Stimulated activated CD4-positive, alpha-beta T cell treated with anti-CD3 and anti-CD28 coated beads, TNF-alpha, amount 100 ng/mL, for 4 hours (primary cell): ENCODE data around the gene KRTAP10-10.
A peak's percentile ranks its signal among the peaks of the same experiment; 100 is the strongest.
"Not testable (repeated sequence)": the region's sequence is repeated elsewhere in the genome, so short reads cannot be mapped to it uniquely, and the experiment has no call there.

Experiments used
- DNase-seq, 3 experiments: peaks; one replicate each; pipeline ENCODE4 v3.0.0-alpha.2; 2020; ENCODE audit warnings: low read depth in 3 of 3

KRTAP10-10 gene

DNA sequence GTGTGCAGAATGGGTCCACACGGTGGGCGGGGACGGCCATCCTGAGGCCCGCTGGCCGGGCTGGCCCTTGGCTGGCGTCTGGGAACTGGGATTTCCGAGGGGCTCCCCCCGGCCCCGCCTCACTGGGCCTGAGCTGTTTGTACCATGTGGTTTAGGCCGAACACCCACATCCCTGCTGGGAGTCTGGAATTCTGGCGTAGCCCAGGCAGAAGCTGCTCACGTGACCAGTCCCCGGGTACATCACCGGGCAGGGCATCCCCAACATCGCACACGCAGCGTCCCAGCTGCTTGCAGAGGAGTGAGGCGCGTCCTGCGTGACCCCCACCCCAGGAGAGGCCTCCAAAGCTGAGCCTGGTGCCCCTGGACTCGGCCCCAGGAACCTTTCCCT, 34.7 kb upstream of the KRTAP10-10 start:
- no peak for DNase-seq

DNA sequence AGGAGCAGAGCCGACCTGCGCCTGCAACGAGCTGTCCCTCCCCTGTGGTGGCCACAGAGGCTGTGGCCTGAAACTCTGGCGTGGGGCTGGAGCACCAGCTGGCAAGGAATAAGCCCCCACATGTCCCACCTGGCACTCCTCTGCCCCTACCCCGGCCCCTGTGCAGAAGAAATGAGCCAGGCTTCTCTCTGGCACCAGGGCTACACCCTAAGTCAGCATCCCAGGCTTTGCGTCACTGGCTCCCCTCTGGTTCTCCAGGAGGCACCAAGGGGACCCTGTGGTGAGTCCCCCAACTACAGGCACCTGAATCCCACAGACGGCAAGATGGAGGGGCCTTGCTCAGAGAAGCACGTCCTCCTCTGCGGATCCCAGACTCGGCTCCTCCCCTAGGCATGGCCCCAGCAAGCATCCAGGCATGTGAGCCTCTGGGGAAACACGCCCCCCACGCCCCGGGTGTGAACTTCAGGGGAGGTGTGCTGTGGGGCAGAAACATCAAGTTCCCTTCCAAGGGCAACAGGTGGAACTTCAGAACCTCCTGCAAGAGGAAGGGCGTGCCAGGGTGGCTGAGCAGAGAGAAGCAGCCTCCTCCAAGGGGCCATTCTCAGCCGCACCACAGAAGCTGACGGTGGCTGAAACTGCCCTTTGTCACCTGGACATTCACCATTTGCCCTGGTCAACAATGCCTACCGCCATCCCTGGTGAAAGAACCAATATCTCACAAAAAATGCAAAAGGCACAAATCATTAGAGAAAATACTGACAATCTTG, 33.9 kb upstream of the KRTAP10-10 start:
- no peak for DNase-seq

DNA sequence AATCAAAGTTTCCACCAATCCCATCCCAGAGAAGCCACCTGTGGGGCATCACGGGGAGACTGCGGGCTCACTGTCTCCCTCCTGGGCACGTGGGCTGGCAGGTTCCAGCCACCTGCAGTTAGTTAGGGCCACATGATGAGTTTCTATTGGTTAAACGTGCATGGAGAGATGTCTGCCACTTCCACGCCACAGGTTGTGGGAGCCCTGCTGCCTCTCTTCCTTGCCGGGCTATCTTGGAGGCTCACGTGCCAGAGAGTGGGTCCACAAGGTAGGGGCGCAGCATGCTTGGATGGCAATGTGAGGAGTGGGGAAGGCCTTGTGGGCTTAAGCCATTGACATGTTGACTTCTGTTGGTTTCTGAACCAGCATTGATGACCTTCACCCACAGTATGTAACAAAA, 33.2 kb upstream of the KRTAP10-10 start:
- DNase-seq, result no peak

DNA sequence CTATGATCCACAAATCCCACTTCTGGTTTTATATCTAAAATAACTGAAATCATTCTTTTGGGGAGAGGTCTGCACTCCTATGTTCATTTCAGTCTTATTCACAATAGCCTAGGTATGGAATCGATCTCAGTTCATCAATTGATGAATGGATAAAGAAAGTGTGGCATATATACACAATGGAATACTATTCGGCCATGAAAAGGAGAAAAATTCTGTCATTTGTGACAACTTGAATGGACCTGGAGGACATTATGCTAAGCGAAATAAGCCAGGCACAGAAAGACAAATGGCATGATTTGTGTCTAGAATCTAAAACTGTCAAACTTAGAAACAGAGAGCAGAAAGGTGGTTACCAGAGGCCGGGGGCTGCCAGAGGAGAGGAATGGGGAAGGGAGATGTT, 30.7 kb upstream of the KRTAP10-10 start:
- DNase-seq, result no peak

DNA sequence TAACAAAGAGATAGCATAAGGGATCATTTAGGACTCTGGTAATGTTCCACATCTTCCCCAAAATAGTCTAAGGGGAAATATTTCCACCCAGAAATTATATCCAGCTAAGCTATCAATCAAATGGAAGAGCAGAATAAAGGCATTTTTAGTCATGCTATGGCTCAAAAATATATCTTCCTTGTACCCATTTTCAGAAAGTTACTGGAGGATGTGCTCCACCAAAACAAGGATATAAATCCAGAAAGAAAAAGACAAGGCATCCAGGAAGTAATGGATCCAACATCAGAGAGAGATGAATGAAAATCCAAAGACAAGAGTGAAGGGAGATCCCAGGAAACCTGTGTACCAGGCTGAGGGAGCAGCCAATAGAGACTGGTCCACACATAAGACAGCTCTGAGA, 28.0 kb upstream of the KRTAP10-10 start:
- no peak for DNase-seq

DNA sequence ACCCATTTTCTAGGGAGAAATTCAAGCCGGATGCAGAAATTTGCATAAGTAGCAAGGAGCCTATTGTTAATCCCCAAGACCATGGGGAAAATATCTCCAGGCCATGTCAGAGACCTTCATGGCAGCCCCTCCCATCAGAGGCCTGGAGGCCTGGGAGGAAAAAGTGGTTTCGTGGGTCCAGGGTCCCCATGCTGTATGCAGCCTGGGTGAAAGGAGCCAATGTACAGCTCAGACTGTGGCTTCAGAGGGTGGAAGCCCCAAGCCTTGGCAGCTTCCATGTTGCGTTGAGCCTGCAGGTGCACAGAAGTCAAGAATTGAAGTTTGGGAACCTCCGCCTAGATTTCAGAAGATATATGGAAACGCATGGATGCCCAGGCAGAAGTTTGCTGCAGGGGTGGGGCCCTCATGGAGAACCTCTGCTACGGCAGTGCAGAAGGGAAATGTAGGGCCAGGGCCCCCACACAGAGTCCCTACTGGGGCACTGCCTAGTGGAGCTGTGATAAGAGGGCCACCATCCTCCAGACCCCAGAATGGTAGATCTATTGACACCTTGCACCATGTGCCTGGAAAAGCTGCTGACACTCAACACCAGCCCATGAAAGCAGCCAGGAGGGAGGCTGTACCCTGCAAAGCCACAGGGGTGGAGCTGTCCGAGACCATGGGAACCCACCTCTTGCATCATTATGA, 26.9 kb upstream of the KRTAP10-10 start:
- DNase-seq, result not testable (repeated sequence)

DNA sequence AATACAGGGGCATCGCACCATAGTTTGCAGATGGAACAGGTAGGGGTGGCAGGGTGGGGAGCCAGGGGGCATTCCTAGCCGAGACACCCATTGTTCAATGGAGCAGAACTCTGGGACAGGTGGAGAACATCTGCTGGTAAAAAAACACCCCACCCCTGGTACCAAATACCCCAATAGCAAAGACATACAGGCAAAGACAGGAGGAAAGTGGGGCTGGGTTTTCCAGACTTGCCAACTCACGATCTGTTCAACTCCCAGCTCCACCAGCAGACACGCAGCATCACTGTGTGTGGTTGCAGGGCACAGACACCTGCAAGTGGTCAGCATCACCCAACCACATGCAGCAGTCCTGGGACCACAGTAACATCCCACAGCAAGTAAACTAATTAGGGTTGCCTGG, 25.6 kb upstream of the KRTAP10-10 start:
- no peak for DNase-seq

DNA sequence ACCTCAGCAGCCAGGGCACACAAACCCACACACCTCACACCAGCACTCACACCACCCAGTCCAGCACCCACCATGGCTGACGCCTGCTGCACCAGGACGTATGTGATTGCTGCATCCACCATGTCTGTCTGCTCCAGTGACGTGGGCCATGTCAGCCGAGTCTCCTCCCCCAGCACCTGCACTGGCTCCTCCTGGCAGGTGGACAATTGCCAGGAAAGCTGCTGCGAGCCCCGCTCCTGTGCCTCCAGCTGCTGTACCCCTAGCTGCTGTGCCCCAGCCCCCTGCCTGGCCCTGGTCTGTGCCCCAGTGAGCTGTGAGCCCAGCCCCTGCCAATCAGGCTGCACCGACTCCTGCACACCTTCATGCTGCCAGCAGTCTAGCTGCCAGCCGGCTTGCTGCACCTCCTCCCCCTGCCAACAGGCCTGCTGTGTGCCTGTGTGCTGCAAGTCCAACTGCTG, 25.1 kb upstream of the KRTAP10-10 start, which contains the start of gene KRTAP10-8:
TSS of gene KRTAP10-8 (plus strand) at position 51 of the 458 bp plus-strand sequence. CDS start at position 73, 22 bp downstream.
- no peak for DNase-seq

DNA sequence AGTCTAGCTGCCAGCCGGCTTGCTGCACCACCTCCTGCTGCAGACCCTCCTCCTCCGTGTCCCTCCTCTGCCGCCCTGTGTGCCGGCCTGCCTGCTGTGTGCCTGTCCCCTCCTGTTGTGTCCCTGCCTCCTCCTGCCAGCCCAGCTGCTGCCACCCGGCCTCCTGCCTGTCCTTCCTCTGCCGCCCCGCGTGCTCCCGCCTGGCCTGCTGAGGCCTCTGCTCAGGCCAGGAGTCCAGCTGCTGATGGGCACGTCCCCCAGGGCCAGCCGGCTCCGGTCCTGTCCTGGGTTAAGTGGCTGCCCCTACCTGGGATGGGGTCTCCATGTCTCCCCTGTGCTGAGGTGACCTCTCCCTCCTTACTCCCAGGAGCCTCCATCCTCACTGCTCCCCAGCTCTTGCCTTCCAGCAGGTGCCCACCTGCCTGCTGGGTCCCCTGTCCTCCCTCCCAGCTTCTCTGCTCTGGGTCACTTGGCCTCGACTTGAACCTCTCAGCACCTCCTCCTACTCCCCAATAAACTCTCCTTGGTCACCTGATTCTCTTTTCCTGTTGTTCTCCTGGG, 24.4 kb upstream of the KRTAP10-10 start:
- no peak for DNase-seq

DNA sequence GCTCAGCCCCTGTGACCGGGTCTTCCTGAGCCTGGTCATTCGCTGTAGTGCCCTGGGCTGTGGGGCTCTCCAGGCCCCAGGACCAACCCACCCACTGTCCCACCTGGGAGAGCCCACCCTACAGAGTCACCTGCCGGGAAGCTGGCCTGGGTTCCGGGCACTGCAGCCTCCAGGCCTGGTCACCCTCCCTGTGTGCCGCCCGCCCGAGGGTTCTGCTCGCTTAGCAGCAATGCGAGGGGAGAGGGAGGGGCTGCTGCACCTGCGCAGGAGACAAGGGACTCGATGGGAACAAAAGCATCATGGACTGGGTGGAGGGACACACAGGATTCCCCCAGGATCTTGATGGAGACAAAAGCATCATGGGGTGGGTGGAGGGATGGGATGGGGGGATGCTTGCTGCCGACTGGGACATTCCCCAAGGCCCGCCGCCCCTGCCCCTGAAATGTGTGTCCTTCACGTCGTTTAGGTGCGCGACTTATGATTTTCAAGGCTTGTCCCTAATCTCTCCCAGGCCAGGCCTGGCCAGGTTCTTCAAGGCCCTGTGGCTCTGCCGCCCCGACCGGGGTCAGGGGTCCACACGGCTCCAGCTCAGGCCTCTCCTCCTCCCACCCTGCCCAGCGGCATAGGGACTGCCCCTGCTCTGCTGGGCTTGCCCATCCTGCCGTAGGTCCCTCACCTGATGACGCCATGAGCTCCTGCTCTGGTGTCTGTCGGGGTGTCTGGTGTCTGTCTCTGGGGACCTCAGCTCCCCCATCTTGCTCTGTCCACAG, 23.6 kb upstream of the KRTAP10-10 start:
- no peak for DNase-seq

DNA sequence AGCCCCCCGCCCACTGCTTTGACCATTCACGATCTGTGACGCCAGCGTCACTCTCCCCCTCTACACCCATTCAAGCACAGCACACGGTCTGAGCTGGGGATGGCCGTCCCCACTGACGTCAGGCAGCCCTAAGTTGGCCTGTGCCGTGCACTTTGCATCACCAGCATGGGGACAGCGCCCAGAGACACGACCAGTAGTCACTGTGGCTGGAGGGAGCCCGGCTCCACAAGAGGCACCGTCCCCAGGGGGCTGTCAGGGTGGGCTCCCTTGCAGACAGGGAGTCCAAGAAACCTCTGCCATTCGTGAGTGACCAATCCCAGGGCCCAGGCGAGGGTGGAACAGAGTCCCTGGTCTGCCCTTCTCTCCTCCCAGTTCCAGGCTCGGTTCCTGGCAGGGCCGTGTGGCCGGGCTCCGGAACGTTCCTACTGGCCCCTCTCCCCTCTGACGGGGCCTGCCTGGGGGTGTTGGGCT, 23.0 kb upstream of the KRTAP10-10 start:
- no peak for DNase-seq

DNA sequence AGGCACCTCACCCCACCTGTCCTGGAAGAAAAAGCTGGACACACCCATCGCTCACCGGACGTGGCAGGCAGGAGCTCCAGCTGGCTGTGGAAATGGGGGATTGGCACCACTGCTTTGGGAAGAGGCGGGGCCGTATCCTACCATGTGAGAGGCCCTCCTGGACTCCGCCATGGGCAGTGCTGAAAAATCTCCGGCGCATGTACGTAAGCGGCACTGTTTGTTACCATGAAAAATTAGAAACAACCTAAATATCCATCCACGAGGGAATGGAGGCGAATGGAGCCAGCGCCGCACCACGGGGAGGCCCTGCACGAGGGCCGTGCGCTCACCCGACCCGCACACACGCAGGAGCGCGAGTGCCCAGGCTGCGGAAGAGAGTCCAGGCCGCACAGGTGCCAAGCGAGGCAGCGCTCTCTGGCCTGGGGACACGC, 22.2 kb upstream of the KRTAP10-10 start:
- DNase-seq, result no peak

DNA sequence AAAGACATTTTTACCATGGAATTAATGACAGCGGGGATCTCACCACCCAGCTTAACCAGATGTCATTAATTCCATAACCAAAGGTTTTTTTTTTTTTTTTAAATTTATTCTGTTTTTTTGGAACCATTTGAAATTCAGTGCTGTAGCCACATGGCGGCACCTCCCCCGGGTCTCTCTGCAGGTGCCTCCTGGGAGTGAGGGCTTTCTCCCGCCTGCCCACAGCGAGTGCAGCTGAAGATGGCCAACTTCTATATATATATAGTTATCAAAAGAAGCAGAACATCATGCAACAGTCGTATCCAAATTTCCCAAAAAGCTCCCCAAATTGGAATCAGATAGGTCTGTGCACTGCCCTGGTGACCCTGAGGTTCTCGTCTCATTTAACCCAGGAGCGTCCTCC, 21.7 kb upstream of the KRTAP10-10 start:
- no peak for DNase-seq

DNA sequence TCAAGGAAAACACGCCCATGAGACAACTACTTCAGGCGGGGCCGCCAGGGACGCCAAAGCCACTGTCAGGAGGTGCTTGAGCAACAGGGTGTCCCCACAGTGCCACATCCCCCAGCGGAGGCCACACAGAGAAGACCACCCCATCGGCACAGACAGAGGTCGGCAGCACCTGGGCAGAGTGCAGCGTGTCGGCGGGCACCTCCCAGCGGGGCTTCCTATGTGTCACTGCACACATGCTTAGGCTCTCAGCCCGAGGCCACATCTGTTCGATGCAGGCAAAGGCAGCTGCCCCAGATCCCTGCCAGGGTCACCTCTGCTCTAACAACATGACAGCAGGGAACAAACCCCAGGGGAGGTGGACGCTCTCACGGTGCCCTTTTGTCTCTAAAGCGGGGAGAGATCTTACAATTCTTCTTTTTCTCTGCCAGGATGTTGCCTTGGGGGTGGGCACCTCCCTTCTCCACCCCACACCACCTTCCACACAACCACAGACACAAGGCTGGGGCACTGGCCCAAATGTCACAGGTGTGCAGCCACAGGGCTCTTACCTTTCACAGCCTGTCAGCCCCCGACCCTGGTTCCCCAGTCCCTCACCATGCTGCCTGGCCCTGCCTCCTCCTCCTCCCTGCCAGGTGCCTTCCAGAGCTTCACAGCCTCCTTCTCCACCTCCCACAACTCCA, 21.1 kb upstream of the KRTAP10-10 start:
- no peak for DNase-seq

DNA sequence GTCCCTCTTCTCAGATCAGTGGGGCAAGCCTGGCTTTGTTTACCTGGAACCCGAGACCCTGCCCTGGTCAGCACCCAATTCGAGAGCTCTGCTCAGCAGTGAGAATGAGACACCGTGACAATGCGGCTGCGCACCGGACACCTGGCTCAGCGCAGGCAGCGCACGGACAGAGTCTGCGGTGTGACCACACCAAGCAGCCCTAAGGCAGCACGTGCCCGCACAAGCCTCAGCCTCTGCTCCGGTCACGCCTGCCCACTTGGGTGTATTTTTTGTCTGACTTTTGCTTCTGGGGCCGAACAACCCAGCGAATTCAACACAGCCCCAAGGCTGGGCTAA, 20.6 kb upstream of the KRTAP10-10 start:
- DNase-seq, result no peak

DNA sequence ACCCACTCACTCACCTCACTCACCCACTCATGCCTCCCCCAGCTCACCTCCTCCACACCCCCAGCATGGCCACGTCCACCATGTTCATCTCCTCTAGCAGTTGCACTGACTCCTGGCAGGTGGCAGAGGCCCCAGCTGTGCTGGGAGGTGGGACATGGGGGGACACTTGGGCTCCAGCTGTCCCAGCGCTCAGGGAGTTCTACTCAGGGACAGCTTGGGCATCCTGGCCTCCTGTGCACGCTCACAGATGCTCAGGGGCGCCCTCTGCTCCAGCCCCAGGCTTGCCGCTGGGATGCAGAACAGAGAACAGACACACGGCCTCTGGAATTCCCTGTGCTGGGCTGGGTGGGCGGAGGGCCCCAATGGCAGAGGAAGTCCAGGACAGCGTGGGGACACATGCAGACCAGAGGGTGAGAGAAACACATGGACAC, 20.1 kb upstream of the KRTAP10-10 start:
- no peak for DNase-seq

DNA sequence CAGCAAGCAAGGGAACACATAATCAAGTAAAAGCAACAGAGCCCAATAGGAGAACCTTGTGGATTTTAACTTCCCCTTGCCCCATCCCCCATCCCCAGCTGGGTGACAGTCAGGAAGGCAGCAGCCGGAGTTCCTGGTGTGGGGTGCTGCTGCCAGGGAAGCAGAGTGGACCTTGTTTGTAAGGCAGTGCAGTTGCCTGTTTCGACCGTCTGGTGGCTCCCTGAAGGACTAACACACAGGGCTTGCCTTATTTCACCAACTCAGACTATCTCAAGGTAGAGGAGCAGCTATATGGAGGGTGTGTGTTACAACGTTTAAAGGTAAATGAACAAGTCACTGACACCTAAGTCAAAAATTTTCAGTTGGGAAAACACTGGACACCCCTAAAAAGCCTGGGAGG, 18.7 kb upstream of the KRTAP10-10 start:
- no peak for DNase-seq

DNA sequence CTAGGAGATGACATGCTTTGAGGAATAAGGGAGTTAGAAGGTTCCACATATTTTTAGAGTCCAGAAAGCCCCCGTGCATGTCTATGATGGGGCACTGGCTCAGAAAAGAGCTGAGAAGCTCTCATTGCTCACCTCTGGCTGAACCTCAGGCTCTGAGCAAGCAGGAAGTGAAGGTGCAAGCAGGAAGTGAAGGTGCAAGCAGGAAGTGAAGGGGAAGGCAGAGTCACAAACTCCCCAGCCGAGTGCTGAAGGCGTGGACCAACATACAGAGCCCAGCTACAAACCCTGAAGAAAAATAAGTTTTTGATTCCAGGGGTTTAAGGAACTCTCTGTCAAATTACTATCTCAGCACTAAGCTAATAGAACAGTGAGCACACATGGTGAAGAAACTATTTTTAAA, 18.2 kb upstream of the KRTAP10-10 start:
- peak; percentile 17 to 41 (median 29) for DNase-seq

DNA sequence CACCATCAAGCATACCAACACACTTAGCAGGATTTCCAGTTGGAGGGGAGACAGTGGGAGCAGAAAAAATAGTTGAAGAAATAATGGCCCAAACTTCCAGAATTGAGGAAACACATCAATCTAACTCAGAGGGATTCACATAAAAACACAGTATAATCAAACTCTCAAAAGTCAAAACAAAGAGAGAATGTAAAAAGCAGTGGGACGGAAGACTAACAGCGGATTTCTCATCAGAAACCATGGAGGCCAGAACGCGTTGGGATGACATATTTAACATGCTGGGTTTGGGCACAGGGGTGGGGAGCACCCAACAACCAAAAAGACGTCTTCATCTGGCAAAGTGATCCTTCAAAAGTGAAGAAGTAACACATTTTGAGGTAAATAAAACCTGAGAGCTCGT, 17.3 kb upstream of the KRTAP10-10 start:
- no peak for DNase-seq

DNA sequence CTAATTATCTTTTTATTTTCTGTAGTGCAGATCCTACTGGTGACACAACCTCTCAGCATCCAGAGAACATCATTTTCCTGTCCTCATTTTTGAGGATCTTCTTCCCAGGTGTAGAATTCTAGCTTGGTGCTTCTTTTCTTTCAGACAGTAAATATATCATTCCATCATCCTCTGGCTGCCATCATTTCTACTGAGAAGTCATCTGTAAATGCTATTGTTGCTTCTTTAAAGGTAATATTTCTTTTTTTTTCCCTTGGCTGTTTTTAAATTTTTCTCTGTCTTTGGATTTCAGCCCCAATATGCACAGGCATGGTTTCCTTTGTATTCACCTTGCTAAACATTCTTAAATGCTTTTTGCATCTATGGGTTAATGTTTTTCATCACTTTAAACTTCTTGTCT, 13.6 kb upstream of the KRTAP10-10 start:
- DNase-seq, result no peak

DNA sequence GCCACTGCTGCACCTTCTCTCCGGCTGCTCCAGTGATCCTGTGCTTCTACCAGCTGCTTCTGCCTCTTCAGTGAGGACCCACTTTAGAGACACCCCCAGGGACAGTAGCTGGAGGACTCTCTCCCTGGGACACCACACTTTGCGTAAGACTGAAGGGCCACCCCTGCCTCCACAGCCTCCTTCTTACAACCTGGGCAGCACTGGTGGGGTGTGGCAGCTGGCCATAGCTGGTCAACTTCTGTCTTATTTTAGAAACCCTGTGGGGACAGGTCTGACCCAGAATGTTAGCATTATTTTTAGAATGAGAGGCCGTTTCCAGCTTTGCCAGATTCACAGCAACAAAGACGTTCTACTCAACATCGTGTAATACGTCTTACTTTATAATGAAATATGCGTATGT, 11.4 kb upstream of the KRTAP10-10 start:
- no peak for DNase-seq

DNA sequence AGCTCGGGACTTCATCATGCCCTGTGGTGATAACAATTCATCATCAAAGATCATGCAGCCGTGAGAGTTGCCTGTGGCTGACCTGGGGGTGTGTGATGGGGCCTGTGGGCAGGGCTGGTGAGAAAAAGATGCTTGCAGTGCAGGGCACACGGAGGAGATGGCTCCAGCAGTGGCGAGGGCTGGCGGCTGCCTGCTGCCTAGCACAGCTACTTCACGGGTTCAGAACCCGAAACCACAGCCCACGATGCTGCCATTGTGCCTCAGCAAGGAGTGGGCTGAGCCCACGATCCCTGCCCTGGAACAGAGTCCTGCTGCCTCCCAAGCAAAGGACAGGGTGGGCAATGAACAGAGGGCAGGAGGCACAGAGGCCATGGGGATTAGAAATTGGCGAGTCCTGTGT, 10.9 kb upstream of the KRTAP10-10 start:
- no peak for DNase-seq
